ENCODE results near the gene BICC1.

Gene BICC1

DNA sequence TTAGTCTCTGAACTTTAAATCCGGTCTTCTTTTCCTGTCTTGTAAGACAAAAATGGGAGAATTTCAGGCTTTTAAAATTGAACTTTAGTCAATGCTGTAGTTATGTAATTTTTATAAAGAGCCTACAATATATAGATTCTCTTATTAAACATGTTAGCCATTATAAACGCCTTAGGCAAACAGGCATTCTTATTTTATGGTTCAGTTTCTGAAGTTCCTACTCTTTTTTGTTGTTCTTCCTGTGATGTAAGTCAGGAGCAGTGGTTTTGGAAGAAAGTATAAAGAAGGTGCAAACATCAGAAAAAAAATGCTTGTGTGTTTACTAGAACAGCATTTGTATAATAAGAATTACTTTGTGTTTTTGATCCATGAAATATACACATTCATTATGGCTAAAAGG, 41.6 kb downstream of the BICC1 start:
- no peak for DNase-seq (ENCODE audit: extremely low read depth, low read depth)
- TF ChIP-seq, protein P1, sequence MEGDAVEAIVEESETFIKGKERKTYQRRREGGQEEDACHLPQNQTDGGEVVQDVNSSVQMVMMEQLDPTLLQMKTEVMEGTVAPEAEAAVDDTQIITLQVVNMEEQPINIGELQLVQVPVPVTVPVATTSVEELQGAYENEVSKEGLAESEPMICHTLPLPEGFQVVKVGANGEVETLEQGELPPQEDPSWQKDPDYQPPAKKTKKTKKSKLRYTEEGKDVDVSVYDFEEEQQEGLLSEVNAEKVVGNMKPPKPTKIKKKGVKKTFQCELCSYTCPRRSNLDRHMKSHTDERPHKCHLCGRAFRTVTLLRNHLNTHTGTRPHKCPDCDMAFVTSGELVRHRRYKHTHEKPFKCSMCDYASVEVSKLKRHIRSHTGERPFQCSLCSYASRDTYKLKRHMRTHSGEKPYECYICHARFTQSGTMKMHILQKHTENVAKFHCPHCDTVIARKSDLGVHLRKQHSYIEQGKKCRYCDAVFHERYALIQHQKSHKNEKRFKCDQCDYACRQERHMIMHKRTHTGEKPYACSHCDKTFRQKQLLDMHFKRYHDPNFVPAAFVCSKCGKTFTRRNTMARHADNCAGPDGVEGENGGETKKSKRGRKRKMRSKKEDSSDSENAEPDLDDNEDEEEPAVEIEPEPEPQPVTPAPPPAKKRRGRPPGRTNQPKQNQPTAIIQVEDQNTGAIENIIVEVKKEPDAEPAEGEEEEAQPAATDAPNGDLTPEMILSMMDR (IDR thresholded peaks at IDR 0.05; ENCODE audit: low read depth, low read length), result no peak

- TF ChIP-seq, protein P1 (IDR thresholded peaks at IDR 0.05; ENCODE audit: low read depth, low read length), result no peak
- DNase-seq (ENCODE audit: extremely low read depth, low read depth), result no peak
These were observed 42.7 kb downstream of the BICC1 start for GRCh38 chr10:58555170-58555929.

DNA sequence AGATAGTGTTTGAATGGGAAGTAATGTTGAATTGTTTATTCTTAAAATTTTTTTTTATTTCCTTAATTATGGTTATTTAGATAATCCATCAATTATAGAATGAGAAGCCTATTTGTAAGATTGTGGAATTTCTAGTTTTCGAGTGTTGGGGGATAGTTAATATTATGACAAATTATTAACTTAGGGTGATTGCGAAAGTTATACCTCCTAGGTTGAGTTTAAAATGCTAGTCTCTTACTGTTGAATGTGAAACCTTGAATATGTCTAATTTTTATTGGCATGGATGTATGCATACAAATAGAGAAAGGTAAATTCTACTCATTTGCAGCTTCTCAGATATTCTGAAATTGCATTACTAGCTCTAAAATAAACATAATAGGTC, 43.2 kb downstream of the BICC1 start:
- no peak for DNase-seq (ENCODE audit: extremely low read depth, low read depth)
- TF ChIP-seq, protein P1 (IDR thresholded peaks at IDR 0.05; ENCODE audit: low read depth, low read length), result no peak

DNA sequence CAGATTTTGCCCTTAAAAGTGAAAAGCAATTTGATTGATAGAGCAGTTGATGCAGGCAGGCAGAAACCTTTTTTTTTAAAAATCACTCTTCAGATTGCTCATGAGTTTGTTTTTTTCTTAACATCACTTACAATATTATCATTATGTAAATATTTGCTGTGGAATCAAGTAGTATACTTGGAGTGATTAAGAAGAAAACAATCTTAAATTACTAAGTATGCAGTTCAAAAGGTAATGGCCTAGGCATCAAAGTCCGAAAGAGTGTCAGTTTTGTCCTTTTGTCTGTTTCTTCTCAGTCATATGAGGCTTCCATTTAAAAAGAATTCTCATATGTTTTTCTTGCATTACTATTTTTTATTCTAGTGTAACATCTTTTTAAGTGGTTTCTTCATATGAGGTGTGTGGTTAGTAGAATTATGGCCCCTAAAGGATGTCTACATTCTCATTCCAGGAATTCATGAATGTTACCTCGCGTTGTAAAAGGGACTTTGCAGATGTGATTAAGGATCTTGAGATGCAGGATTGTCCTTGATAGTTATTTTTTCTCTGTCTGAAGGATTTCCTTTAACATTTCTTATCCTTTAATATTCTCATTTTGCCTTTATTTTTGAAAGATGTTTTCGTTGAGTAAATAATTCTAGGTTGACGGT, 44.0 kb downstream of the BICC1 start:
- no peak for DNase-seq (ENCODE audit: extremely low read depth, low read depth)
- TF ChIP-seq, protein P1 (IDR thresholded peaks at IDR 0.05; ENCODE audit: low read depth, low read length), result no peak

DNA sequence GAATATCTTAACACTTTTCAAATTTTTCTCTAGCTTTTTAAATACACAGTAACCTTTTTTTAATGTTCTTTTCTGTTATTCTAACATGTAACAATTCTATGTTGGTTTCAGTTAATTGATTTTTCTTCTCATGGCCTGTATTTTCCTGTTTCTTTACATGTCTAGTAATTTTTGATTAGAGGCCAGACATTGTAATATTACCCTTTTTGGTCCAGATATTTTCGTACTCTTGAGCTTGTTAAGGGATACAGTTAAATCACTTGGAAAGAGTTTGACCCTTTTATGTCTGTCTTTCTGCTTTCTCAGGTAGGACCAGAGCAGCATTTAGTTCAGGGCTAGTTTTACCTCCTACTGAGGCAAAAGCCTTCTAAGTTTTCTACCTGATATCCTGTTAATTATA, 45.0 kb downstream of the BICC1 start:
- no peak for DNase-seq (ENCODE audit: extremely low read depth, low read depth)
- TF ChIP-seq, protein P1 (IDR thresholded peaks at IDR 0.05; ENCODE audit: low read depth, low read length), result no peak

DNA sequence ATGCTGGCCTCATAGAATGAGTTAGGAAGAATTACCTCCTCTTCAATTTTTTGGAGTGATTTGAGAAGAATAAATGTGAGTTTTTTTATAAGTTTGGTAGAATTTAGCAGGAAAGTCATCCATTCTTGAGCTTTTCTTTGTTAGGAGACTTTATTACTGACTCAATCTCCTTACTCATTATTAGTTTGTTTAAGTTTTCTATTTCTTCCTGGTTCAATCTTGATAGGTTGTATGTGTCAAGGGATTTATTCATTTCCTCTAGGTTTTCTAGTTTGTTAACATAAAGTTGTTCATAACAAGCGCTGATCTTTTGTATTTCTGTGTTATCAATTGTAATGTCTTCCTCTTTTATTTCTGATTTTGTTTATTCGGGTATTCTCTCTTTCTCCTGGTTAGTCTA, 47.4 kb downstream of the BICC1 start:
- TF ChIP-seq, protein P1 (IDR thresholded peaks at IDR 0.05; ENCODE audit: low read depth, low read length), result no peak
- no peak for DNase-seq (ENCODE audit: extremely low read depth, low read depth)

DNA sequence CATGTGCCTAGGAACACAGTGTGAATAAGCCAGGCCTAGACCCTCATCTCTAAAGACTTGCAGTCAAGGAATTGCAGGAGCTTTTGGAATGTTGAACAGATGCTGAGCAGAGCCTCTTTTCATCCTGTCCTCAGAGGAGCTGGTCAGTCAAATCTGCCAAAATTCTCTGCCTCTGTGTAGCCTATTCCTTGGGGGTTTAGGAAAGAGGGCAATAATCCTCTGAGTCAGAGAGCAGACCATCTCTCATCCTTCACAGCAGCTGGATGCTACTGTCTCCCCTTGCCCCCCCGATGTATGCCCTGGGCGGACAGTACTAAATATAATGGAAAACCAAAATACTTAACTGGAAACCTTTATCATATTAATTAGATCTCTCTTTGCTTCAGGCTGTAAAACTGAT, 52.6 kb downstream of the BICC1 start:
- DNase-seq (ENCODE audit: extremely low read depth, low read depth), result no peak
- TF ChIP-seq, protein P1 (IDR thresholded peaks at IDR 0.05; ENCODE audit: low read depth, low read length), result no peak
